ENCODE data around the gene KCNJ14. TPM values are rescaled to one million over a fixed set of nuclear protein-coding genes. Genes with fewer than 3 reads are reported as not detected.

KCNJ14 gene
- total and polyA plus RNA-seq, 2 experiments from 2014 or later, result 0.48 to 0.97 TPM

DNA sequence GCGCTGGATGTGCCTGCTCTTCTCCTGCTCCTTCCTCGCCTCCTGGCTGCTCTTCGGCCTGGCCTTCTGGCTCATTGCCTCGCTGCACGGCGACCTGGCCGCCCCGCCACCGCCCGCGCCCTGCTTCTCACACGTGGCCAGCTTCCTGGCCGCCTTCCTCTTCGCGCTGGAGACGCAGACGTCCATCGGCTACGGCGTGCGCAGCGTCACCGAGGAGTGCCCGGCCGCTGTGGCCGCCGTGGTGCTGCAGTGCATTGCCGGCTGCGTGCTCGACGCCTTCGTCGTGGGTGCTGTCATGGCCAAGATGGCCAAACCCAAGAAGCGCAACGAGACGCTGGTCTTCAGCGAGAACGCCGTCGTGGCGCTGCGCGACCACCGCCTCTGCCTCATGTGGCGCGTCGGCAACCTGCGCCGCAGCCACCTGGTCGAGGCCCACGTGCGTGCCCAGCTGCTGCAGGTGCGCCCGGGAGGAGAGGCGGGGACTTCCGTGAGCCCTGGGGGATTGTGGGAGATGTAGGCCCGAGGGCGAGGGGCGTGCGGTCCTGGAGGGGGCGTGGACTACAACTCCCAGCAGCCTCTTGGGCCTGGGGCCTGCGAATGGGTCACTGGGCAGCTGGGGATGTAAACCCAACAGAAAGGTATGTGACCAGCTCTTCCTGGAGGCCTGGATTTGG is 6.7 kb downstream of the KCNJ14 start:
- Histone ChIP-seq H3K4me1 (ENCODE audit: insufficient read depth) (peaks cover 12% of the 10 kb centered on the region), H3K27ac (no peak overlapping the region), H3K4me3 (no peak overlapping the region), H3K9ac (no peak overlapping the region), H3K9me3 (ENCODE audit: low read depth) (no peaks in the 10 kb centered on the region), H2AFZ (no peak overlapping the region), H3K4me2 (ENCODE audit: unreplicated experiment) (no peak overlapping the region), H3F3A (ENCODE audit: insufficient read depth) (peaks cover 6% of the 10 kb centered on the region; the same call in 1 of the 2 replicates), H3K36me3 (ENCODE audit: low read depth) (peaks cover 3% of the 10 kb centered on the region; the same call in 1 of the 2 replicates), H3K79me2 (ENCODE audit: insufficient read depth) (no peaks in the 10 kb centered on the region), H3K9me2 (ENCODE audit: insufficient read depth) (no peaks in the 10 kb centered on the region), H4K20me1 (ENCODE audit: insufficient read depth) (no peaks in the 10 kb centered on the region), H3K27me3 (replicated peaks; ENCODE audit: insufficient read depth) (no peaks in the 10 kb centered on the region)
- no peak for TF ChIP-seq EZH2 (IDR thresholded peaks at IDR 0.05; ENCODE audit: insufficient read depth, poor library complexity, severe bottlenecking)
- TF ChIP-seq EZH2phosphoT487 (IDR thresholded peaks at IDR 0.05; ENCODE audit: insufficient read depth, low read depth), result no peak
- in situ Hi-C loops (cut with MboI), result no loop called here
- no peak for DNase-seq
- WGBS, 2 experiments (ENCODE audit: low coverage in 1 of 2, low lambda C conversion rate in 2 of 2, missing lambda C conversion rate in 2 of 2), result 69 to 77% methylated on average over 41 to 61 of the region's 62 CpGs

- H3K9me2 ChIP-seq (ENCODE audit: insufficient read depth), result no peaks in the 10 kb centered on the region
- DNase-seq, result no peak
- no peak overlapping the region for H3K9ac ChIP-seq
- H3K79me2 ChIP-seq (ENCODE audit: insufficient read depth), result peaks cover 6% of the 10 kb centered on the region
- H3F3A ChIP-seq (ENCODE audit: insufficient read depth), result peaks cover 6% of the 10 kb centered on the region
- H3K4me2 ChIP-seq (ENCODE audit: unreplicated experiment), result no peak overlapping the region
- WGBS, 2 experiments (ENCODE audit: low coverage in 1 of 2, low lambda C conversion rate in 2 of 2, missing lambda C conversion rate in 2 of 2), result 96 to 100% methylated on average over 1 of the region's 1 CpG
- H2AFZ ChIP-seq, result no peak overlapping the region
- no peak overlapping the region for H3K27ac ChIP-seq
- H3K27me3 ChIP-seq (replicated peaks; ENCODE audit: insufficient read depth), result no peaks in the 10 kb centered on the region
- H3K4me3 ChIP-seq, result no peak overlapping the region
- H3K4me1 ChIP-seq (ENCODE audit: insufficient read depth), result peaks cover 12% of the 10 kb centered on the region
- TF ChIP-seq EZH2 (IDR thresholded peaks at IDR 0.05; ENCODE audit: insufficient read depth, poor library complexity, severe bottlenecking) (no peak), EZH2phosphoT487 (IDR thresholded peaks at IDR 0.05; ENCODE audit: insufficient read depth, low read depth) (no peak)
- in situ Hi-C loops (cut with MboI), result no loop called here
- H3K36me3 ChIP-seq (ENCODE audit: low read depth), result peaks cover 3% of the 10 kb centered on the region; the same call in 1 of the 2 replicates
- H3K9me3 ChIP-seq (ENCODE audit: low read depth), result no peaks in the 10 kb centered on the region
- H4K20me1 ChIP-seq (ENCODE audit: insufficient read depth), result no peaks in the 10 kb centered on the region; the same call in 1 of the 2 replicates
These were observed 9.8 kb downstream of the KCNJ14 start for GRCh38 chr19:48465215-48465614.

DNA sequence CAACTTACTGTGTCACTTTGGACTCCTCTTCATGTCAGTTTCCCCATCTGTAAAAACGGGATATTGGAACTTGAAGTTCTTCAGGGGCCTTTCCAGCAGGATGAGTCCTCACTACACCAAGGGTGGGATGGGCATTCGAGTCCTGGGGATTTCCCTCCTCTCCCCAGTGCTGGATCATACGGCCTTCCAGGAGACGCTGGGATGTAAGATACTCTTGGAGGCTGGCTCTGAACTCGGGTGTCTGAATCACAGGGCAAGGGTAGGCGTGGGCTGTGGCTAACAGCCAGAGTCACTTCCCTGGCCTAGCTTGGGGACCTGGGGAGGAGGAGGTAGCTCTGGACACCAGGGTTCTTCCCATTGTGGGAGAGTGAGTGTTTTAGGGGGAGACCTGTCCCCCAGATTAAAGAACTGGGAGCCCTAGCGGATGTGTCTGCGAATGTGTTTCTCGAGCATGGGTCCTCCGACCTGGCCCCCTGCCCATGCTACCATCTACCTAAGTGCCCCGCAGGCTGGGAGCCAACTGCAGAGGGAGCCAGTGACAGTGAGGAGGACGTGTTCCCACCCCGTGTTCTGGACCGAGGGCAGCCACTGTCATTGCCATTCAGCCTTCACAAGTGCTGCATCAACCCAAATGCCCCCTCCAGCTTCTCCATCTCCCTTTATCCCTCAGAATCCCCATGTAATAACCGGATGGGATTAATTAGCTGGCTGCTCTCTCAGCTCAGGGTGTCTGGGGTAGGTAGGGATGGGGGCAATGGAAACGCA is 11.4 kb downstream of the KCNJ14 start:
- no peak for TF ChIP-seq EZH2 (IDR thresholded peaks at IDR 0.05; ENCODE audit: insufficient read depth, poor library complexity, severe bottlenecking)
- no peak for TF ChIP-seq EZH2phosphoT487 (IDR thresholded peaks at IDR 0.05; ENCODE audit: insufficient read depth, low read depth)
- Histone ChIP-seq H3K36me3 (ENCODE audit: low read depth) (peaks cover 15% of the 10 kb centered on the region), H3K27me3 (replicated peaks; ENCODE audit: insufficient read depth) (no peaks in the 10 kb centered on the region), H3F3A (ENCODE audit: insufficient read depth) (peaks cover 6% of the 10 kb centered on the region), H3K27ac (peak overlapping the region; percentile 42; the same call in 1 of the 2 replicates), H3K79me2 (ENCODE audit: insufficient read depth) (peaks cover 21% of the 10 kb centered on the region), H3K9me3 (ENCODE audit: low read depth) (no peaks in the 10 kb centered on the region), H3K4me1 (ENCODE audit: insufficient read depth) (peaks cover 12% of the 10 kb centered on the region), H2AFZ (0 out of 2 replicates have a peak overlapping the region, but pooled peaks have one; percentile 52), H3K9ac (no peak overlapping the region), H3K9me2 (ENCODE audit: insufficient read depth) (no peaks in the 10 kb centered on the region), H3K4me2 (ENCODE audit: unreplicated experiment) (peak overlapping the region; percentile 4), H4K20me1 (ENCODE audit: insufficient read depth) (no peaks in the 10 kb centered on the region; the same call in 1 of the 2 replicates), H3K4me3 (no peak overlapping the region)
- peak; percentile 93 for DNase-seq
- in situ Hi-C loops (cut with MboI), result no loop called here
- WGBS, 2 experiments (ENCODE audit: low coverage in 1 of 2, low lambda C conversion rate in 2 of 2, missing lambda C conversion rate in 2 of 2), result 37 to 38% methylated on average over 16 of the region's 16 CpGs

DNA sequence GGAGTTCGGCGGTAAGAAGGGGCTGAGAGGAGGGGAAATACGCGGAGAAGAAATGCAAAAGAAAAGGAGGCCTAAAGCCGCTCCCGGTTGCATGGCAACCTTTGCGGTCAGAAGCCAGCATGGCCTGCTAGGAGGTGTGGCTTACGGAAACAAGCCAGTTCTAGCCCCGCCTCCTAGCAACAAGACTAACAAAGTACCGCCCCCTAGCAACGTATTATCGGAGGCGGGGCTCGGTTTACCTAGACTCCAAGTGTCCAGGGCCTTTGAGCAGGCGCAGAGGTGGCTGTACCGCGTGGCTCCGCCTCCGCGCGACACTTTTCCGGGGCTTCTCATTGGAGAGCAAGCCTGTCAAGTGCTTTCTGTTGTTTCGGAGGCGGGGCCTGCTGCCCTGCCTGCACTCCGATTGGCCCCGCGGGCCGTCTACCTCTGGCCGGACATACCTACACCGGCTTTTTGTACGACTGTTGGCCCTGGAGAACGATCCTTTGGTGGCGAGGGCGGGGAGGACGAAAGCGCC is 13.5 kb downstream of the KCNJ14 start:
- Histone ChIP-seq H2AFZ (peak overlapping the region; percentile 81), H3K9ac (peak overlapping the region; percentile 94), H3K4me3 (peak overlapping the region; percentile 80), H3K4me1 (ENCODE audit: insufficient read depth) (peaks cover 12% of the 10 kb centered on the region), H3K27ac (peak overlapping the region; percentile 87), H3K27me3 (replicated peaks; ENCODE audit: insufficient read depth) (no peaks in the 10 kb centered on the region), H3K9me3 (ENCODE audit: low read depth) (no peaks in the 10 kb centered on the region), H4K20me1 (ENCODE audit: insufficient read depth) (no peaks in the 10 kb centered on the region; the same call in 1 of the 2 replicates), H3F3A (ENCODE audit: insufficient read depth) (peaks cover 6% of the 10 kb centered on the region), H3K4me2 (ENCODE audit: unreplicated experiment) (peak overlapping the region; percentile 79), H3K79me2 (ENCODE audit: insufficient read depth) (peaks cover 37% of the 10 kb centered on the region), H3K36me3 (ENCODE audit: low read depth) (peaks cover 31% of the 10 kb centered on the region), H3K9me2 (ENCODE audit: insufficient read depth) (no peaks in the 10 kb centered on the region)
- DNase-seq, result peak; percentile 100
- in situ Hi-C loops (cut with MboI), result no loop called here
- TF ChIP-seq EZH2 (IDR thresholded peaks at IDR 0.05; ENCODE audit: insufficient read depth, poor library complexity, severe bottlenecking), result no peak
- no peak for TF ChIP-seq EZH2phosphoT487 (IDR thresholded peaks at IDR 0.05; ENCODE audit: insufficient read depth, low read depth)
- 1% methylated on average over 36 of the region's 36 CpGs for WGBS, 2 experiments (ENCODE audit: low coverage in 1 of 2, low lambda C conversion rate in 2 of 2, missing lambda C conversion rate in 2 of 2)
